ENCODE results near the gene CNNM2. TPM values are rescaled to one million over a fixed set of nuclear protein-coding genes. Genes with fewer than 3 reads are reported as not detected.
A peak's percentile ranks its signal among the peaks of the same experiment; 100 is the strongest.

CNNM2 gene
- total RNA-seq, 1 experiment from 2014 or later: 5.5 TPM

DNA sequence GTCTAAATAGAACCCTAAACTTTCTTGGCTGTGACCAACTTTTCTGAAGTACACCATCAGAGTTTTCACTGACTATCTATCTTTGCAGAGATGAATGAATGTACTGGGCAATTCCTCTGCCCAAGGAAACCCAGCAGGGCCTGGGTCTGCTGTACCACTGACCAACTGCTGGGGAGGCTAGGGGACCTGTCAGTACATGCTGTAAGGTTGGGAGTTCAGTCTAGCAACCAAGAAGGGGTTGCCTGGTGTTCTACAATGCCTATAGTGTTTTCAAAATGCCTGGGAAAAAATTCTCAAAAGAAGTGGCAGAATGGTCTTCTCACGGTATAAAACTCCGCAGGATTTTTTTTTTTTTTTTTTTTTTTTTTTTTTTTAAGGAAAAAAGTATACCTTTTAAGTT, 168.7 kb downstream of the CNNM2 start:
- Histone ChIP-seq H3K36me3 (ENCODE audit: insufficient read depth, low read length) (peaks cover 30% of the 10 kb centered on the region; the same call in 1 of the 2 replicates), H3K9ac (ENCODE audit: low read length) (no peak overlapping the region), H2AFZ (ENCODE audit: low read length) (no peak overlapping the region), H3K4me1 (ENCODE audit: low read length) (peaks cover 3% of the 10 kb centered on the region), H3K27me3 (ENCODE audit: low read length) (no peaks in the 10 kb centered on the region), H3K4me3 (ENCODE audit: low read length) (no peak overlapping the region), H3K79me2 (ENCODE audit: low read length) (no peaks in the 10 kb centered on the region), H3K9me3 (ENCODE audit: low read length) (no peaks in the 10 kb centered on the region), H3K4me2 (ENCODE audit: low read depth, low read length, poor library complexity, severe bottlenecking) (no peak overlapping the region), H4K20me1 (ENCODE audit: insufficient read depth, low read depth, low read length) (no peaks in the 10 kb centered on the region), H3K27ac (ENCODE audit: low read length) (no peak overlapping the region), H3K9me2 (replicated peaks; ENCODE audit: insufficient read depth, low read length) (no peaks in the 10 kb centered on the region)
- DNase-seq: no peak

DNA sequence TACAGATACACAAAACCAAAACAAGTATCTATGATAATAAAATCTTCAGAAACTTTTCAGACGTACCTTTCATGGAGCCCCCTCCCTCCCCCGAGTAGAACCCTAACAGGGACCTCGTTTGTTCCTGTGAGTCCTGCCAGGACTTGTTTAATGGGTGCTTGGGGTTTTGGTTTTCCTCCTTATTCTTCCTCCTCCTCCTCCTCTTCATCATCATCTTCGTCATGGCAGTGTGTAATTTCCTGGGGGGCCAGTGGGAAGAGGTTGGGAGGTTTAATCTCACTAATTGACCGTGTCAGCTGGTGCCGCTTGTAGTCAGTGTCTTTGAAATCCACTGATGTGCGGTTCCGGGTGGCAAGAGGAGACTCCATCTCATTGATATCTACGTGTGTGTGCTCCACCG, 171.4 kb downstream of the CNNM2 start:
- Histone ChIP-seq H3K4me3 (ENCODE audit: low read length) (no peak overlapping the region), H3K9me2 (replicated peaks; ENCODE audit: insufficient read depth, low read length) (no peaks in the 10 kb centered on the region), H2AFZ (ENCODE audit: low read length) (no peak overlapping the region), H3K36me3 (ENCODE audit: insufficient read depth, low read length) (peaks cover 49% of the 10 kb centered on the region; the same call in 1 of the 2 replicates), H3K4me1 (ENCODE audit: low read length) (peaks cover 14% of the 10 kb centered on the region), H4K20me1 (ENCODE audit: insufficient read depth, low read depth, low read length) (no peaks in the 10 kb centered on the region), H3K27ac (ENCODE audit: low read length) (no peak overlapping the region), H3K27me3 (ENCODE audit: low read length) (no peaks in the 10 kb centered on the region), H3K9me3 (ENCODE audit: low read length) (no peaks in the 10 kb centered on the region), H3K9ac (ENCODE audit: low read length) (no peak overlapping the region), H3K79me2 (ENCODE audit: low read length) (no peaks in the 10 kb centered on the region; the same call in 1 of the 2 replicates), H3K4me2 (ENCODE audit: low read depth, low read length, poor library complexity, severe bottlenecking) (no peak overlapping the region)
- no peak for DNase-seq

DNA sequence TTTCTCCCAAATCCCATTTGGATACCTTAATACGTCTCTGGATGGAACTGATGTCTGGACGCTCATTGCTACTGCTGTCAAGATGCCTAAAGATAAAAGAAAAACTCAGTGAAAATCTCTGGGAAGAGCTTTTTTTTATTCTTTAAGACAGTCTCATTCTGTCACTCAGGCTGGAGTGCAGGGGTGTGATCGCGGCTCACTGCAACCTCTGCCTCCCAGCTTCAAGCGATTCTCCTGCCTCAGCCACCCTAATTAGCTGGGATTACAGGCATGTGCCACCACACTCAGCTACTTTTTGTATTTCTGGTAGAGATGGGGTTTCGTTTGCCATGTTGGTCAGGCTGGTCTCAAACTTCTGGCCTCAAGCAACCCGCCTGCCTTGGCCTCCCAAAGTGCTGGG, 172.8 kb downstream of the CNNM2 start:
- H3K9me2 ChIP-seq (replicated peaks; ENCODE audit: insufficient read depth, low read length): no peaks in the 10 kb centered on the region
- H3K9ac ChIP-seq (ENCODE audit: low read length): no peak overlapping the region
- H2AFZ ChIP-seq (ENCODE audit: low read length): no peak overlapping the region
- H3K79me2 ChIP-seq (ENCODE audit: low read length): no peaks in the 10 kb centered on the region; the same call in 1 of the 2 replicates
- no peak overlapping the region for H3K27ac ChIP-seq (ENCODE audit: low read length)
- H4K20me1 ChIP-seq (ENCODE audit: insufficient read depth, low read depth, low read length): no peaks in the 10 kb centered on the region
- peaks cover 43% of the 10 kb centered on the region; the same call in 1 of the 2 replicates for H3K36me3 ChIP-seq (ENCODE audit: insufficient read depth, low read length)
- no peak overlapping the region for H3K4me3 ChIP-seq (ENCODE audit: low read length)
- H3K9me3 ChIP-seq (ENCODE audit: low read length): no peaks in the 10 kb centered on the region
- H3K4me2 ChIP-seq (ENCODE audit: low read depth, low read length, poor library complexity, severe bottlenecking): no peak overlapping the region
- H3K27me3 ChIP-seq (ENCODE audit: low read length): no peaks in the 10 kb centered on the region
- DNase-seq: no peak
- peaks cover 26% of the 10 kb centered on the region for H3K4me1 ChIP-seq (ENCODE audit: low read length)

DNA sequence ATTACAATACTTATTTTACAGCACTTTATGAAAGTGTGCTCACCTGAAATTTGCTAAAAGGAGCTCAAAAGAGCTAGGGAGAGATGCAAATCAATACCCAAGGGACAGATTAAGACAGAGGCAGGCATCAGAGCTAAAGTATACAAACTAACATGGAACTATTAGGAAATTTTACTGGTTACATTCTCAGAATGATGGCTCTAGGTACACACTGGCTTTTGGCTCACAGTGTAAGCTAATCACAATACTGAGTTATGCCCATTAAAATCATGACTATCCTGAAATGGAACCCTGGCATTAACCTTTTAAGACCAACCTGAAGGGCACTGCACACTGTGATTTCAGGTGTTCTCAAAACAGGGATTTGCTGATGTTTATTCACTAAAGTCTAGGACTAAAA, 176.9 kb downstream of the CNNM2 start:
- DNase-seq: no peak
- Histone ChIP-seq H3K4me3 (ENCODE audit: low read length) (no peak overlapping the region), H3K4me1 (ENCODE audit: low read length) (peaks cover 31% of the 10 kb centered on the region), H3K27me3 (ENCODE audit: low read length) (no peaks in the 10 kb centered on the region), H3K79me2 (ENCODE audit: low read length) (no peaks in the 10 kb centered on the region; the same call in 1 of the 2 replicates), H2AFZ (ENCODE audit: low read length) (no peak overlapping the region), H3K36me3 (ENCODE audit: insufficient read depth, low read length) (peaks cover 53% of the 10 kb centered on the region; the same call in 1 of the 2 replicates), H3K9me3 (ENCODE audit: low read length) (no peaks in the 10 kb centered on the region), H3K9ac (ENCODE audit: low read length) (no peak overlapping the region), H3K4me2 (ENCODE audit: low read depth, low read length, poor library complexity, severe bottlenecking) (peak overlapping the region; percentile 31), H3K27ac (ENCODE audit: low read length) (no peak overlapping the region), H3K9me2 (replicated peaks; ENCODE audit: insufficient read depth, low read length) (no peaks in the 10 kb centered on the region), H4K20me1 (ENCODE audit: insufficient read depth, low read depth, low read length) (no peaks in the 10 kb centered on the region)

DNA sequence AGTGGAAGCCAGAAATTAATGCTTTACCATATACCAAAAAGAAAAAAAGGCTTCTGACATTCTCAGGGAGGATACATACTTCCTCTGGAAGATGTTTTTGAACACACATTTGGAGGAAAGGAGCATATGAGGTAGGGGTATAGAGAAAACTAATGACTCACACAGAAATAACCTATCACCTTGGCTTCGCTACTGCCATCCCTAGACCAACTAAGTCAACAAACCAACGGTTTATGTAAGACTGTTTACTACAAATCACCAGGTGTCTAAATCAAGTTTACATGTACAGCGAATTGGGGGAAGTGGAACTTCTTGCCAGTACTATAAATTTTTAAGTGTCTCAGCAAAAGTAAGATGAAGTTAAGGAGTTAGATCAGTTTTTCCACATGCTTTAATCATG, 178.0 kb downstream of the CNNM2 start:
- Histone ChIP-seq H3K4me3 (ENCODE audit: low read length) (no peak overlapping the region), H3K9ac (ENCODE audit: low read length) (no peak overlapping the region), H3K27me3 (ENCODE audit: low read length) (no peaks in the 10 kb centered on the region), H3K9me2 (replicated peaks; ENCODE audit: insufficient read depth, low read length) (no peaks in the 10 kb centered on the region), H3K4me2 (ENCODE audit: low read depth, low read length, poor library complexity, severe bottlenecking) (no peak overlapping the region), H3K9me3 (ENCODE audit: low read length) (no peaks in the 10 kb centered on the region), H3K36me3 (ENCODE audit: insufficient read depth, low read length) (peaks cover 56% of the 10 kb centered on the region), H3K4me1 (ENCODE audit: low read length) (peaks cover 31% of the 10 kb centered on the region), H3K79me2 (ENCODE audit: low read length) (no peaks in the 10 kb centered on the region; the same call in 1 of the 2 replicates), H2AFZ (ENCODE audit: low read length) (no peak overlapping the region), H3K27ac (ENCODE audit: low read length) (no peak overlapping the region), H4K20me1 (ENCODE audit: insufficient read depth, low read depth, low read length) (no peaks in the 10 kb centered on the region)
- DNase-seq: no peak

DNA sequence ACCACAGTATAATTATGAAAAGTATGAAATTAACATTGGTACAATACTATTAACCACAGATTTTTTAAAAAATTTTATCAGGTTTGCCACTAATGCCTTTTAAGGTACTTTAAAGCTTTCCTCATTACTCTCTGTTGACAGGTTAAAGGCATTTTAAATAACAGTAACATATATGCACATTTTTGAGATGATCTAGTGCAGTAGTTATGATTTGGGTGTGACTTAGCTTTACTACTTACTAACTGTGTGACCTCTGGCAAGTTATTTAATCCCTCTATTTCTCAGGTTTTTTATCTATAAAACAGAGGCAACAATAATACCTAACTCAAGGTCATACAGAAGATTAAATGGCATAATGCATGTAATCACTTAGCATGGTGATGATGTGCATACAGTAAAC, 180.1 kb downstream of the CNNM2 start:
- H2AFZ ChIP-seq (ENCODE audit: low read length): no peak overlapping the region
- no peak overlapping the region for H3K4me2 ChIP-seq (ENCODE audit: low read depth, low read length, poor library complexity, severe bottlenecking)
- no peaks in the 10 kb centered on the region for H3K27me3 ChIP-seq (ENCODE audit: low read length)
- no peaks in the 10 kb centered on the region; the same call in 1 of the 2 replicates for H3K79me2 ChIP-seq (ENCODE audit: low read length)
- peaks cover 17% of the 10 kb centered on the region for H3K4me1 ChIP-seq (ENCODE audit: low read length)
- H3K36me3 ChIP-seq (ENCODE audit: insufficient read depth, low read length): peaks cover 44% of the 10 kb centered on the region
- no peak overlapping the region for H3K4me3 ChIP-seq (ENCODE audit: low read length)
- H3K27ac ChIP-seq (ENCODE audit: low read length): no peak overlapping the region
- H3K9me2 ChIP-seq (replicated peaks; ENCODE audit: insufficient read depth, low read length): no peaks in the 10 kb centered on the region
- no peaks in the 10 kb centered on the region for H4K20me1 ChIP-seq (ENCODE audit: insufficient read depth, low read depth, low read length)
- no peak for DNase-seq
- no peaks in the 10 kb centered on the region for H3K9me3 ChIP-seq (ENCODE audit: low read length)
- H3K9ac ChIP-seq (ENCODE audit: low read length): no peak overlapping the region

DNA sequence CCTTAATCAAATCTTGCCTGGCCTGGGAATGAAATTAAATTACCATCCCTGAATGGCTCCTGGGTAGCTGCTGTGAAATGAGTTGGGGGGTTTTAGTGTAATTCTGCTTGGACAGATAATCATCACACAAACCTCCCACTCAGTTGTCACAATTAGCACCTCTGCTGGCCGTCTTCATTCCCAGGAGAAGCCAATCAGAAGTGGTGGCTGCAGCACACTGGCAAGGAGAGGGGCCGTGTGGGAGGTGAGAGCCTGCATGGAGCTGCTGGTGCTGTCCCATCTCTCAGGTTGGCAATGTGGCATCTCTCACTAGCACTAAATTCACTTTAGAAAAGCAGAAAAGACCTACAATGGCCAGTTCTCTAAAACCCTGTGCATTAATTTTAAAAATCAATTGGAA, 182.5 kb downstream of the CNNM2 start:
- Histone ChIP-seq H3K27ac (ENCODE audit: low read length) (no peak overlapping the region), H3K27me3 (ENCODE audit: low read length) (no peaks in the 10 kb centered on the region), H3K9me2 (replicated peaks; ENCODE audit: insufficient read depth, low read length) (no peaks in the 10 kb centered on the region), H3K9me3 (ENCODE audit: low read length) (no peaks in the 10 kb centered on the region), H3K79me2 (ENCODE audit: low read length) (peaks cover 9% of the 10 kb centered on the region; the same call in 1 of the 2 replicates), H3K36me3 (ENCODE audit: insufficient read depth, low read length) (peaks cover 38% of the 10 kb centered on the region), H3K9ac (ENCODE audit: low read length) (no peak overlapping the region), H2AFZ (ENCODE audit: low read length) (no peak overlapping the region), H3K4me2 (ENCODE audit: low read depth, low read length, poor library complexity, severe bottlenecking) (no peak overlapping the region), H4K20me1 (ENCODE audit: insufficient read depth, low read depth, low read length) (no peaks in the 10 kb centered on the region), H3K4me1 (ENCODE audit: low read length) (peaks cover 7% of the 10 kb centered on the region), H3K4me3 (ENCODE audit: low read length) (no peak overlapping the region)
- DNase-seq: no peak

DNA sequence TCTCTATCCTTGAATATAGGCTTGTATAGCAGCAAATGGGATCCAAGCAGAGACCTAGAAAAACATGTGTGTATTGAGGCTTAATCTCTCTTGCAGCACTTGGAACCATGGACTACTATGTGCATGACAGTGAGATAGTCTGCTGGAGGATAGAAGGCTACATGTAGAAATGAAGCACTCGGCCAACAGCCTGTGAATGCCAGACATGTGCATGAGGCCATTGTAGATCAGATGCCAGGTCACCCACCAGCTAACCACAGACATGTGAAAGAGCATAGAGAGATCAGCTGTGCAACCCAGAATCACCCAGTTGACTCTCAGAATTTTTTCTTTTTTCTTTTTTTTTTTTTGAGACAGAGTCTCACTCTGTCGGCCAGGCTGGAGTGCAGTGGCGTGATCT, 184.1 kb downstream of the CNNM2 start:
- no peak overlapping the region for H3K27ac ChIP-seq (ENCODE audit: low read length)
- no peak overlapping the region for H3K4me3 ChIP-seq (ENCODE audit: low read length)
- peaks cover 23% of the 10 kb centered on the region for H3K79me2 ChIP-seq (ENCODE audit: low read length)
- no peaks in the 10 kb centered on the region for H3K9me3 ChIP-seq (ENCODE audit: low read length)
- no peak overlapping the region for H2AFZ ChIP-seq (ENCODE audit: low read length)
- peaks cover 14% of the 10 kb centered on the region for H3K4me1 ChIP-seq (ENCODE audit: low read length)
- no peak overlapping the region for H3K9ac ChIP-seq (ENCODE audit: low read length)
- H3K4me2 ChIP-seq (ENCODE audit: low read depth, low read length, poor library complexity, severe bottlenecking): no peak overlapping the region
- H3K9me2 ChIP-seq (replicated peaks; ENCODE audit: insufficient read depth, low read length): no peaks in the 10 kb centered on the region
- DNase-seq: no peak
- peaks cover 38% of the 10 kb centered on the region for H3K36me3 ChIP-seq (ENCODE audit: insufficient read depth, low read length)
- H3K27me3 ChIP-seq (ENCODE audit: low read length): no peaks in the 10 kb centered on the region
- H4K20me1 ChIP-seq (ENCODE audit: insufficient read depth, low read depth, low read length): no peaks in the 10 kb centered on the region

DNA sequence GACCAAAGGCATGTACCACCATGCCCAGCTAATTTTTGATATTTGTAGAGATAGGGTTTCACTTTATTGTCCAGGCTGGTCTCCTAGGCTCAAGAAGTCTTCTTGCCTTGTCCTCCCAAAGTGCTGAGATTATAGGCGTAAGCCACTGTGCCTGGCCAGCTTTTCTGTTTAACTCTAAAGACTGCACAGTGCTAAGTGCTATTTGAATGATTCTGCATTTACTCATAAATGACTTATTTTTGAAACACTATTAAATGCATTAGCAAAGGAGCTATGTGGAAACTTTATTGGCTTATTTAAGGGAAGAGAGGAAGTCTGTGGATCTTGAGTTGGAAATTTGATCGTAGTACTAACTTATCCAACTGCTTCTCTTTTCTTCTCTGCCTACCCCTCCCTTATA, 185.9 kb downstream of the CNNM2 start:
- H3K36me3 ChIP-seq (ENCODE audit: insufficient read depth, low read length): peaks cover 23% of the 10 kb centered on the region

More for the DNA sequence above, 185.9 kb downstream of the CNNM2 start:
- Histone ChIP-seq H3K4me2 (ENCODE audit: low read depth, low read length, poor library complexity, severe bottlenecking) (no peak overlapping the region), H3K79me2 (ENCODE audit: low read length) (peaks cover 34% of the 10 kb centered on the region), H3K27me3 (ENCODE audit: low read length) (no peaks in the 10 kb centered on the region), H3K9ac (ENCODE audit: low read length) (no peak overlapping the region), H3K4me3 (ENCODE audit: low read length) (no peak overlapping the region), H3K9me3 (ENCODE audit: low read length) (no peaks in the 10 kb centered on the region), H3K4me1 (ENCODE audit: low read length) (peaks cover 32% of the 10 kb centered on the region), H2AFZ (ENCODE audit: low read length) (no peak overlapping the region), H3K9me2 (replicated peaks; ENCODE audit: insufficient read depth, low read length) (no peaks in the 10 kb centered on the region), H4K20me1 (ENCODE audit: insufficient read depth, low read depth, low read length) (no peaks in the 10 kb centered on the region), H3K27ac (ENCODE audit: low read length) (no peak overlapping the region)
- DNase-seq: no peak
